Gastrocnemius medialis (tissue), 4 donors: ENCODE measurements around the gene B3GNT9. TPM values are rescaled to one million over a fixed set of nuclear protein-coding genes. Genes with fewer than 3 reads are reported as not detected.

Experiments
- ATAC-seq, 2 donors: fragments of 150-250 bp; one replicate each; pipeline ENCODE4 v1.9.1; 2016
- DNase-seq, 2 donors: peaks; one replicate each; pipeline ENCODE4 v3.0.0-alpha.2; 2019
- H3K27ac ChIP-seq, 4 donors: fragments of 200-600 bp; sonication (generic); 1 replicate in 1 of 4; 2 replicates in 3 of 4; pipeline ENCODE4 v1.5.1; 2016 to 2018; ENCODE audit warnings: mild to moderate bottlenecking in 2 of 4, moderate library complexity in 1 of 4
- H3K27me3 ChIP-seq, 3 donors: fragments of 200-600 bp; sonication (generic) in 2 of 3; 1 replicate in 1 of 3; 2 replicates in 2 of 3; pipeline versions ENCODE4 v1.5.1 to v1.6.0; 2016 to 2019; ENCODE audit warnings: mild to moderate bottlenecking in 1 of 3, moderate library complexity in 1 of 3
- H3K36me3 ChIP-seq, 2 donors: fragments of 200-600 bp; sonication (generic) in 1 of 2; one replicate each; pipeline ENCODE4 v1.5.1; 2017 to 2018
- H3K4me1 ChIP-seq, 2 donors: fragments of 200-600 bp; sonication (generic) in 1 of 2; one replicate each; pipeline ENCODE4 v1.5.1; 2016 to 2017; ENCODE audit warnings: mild to moderate bottlenecking in 2 of 2
- H3K4me3 ChIP-seq, 4 donors: fragments of 200-600 bp; sonication (generic) in 3 of 4; 1 replicate in 1 of 4; 2 replicates in 3 of 4; pipeline ENCODE4 v1.5.1; 2016 to 2019; ENCODE audit warnings: mild to moderate bottlenecking in 2 of 4
- H3K9me3 ChIP-seq, 3 donors: fragments of 200-600 bp; sonication (generic) in 2 of 3; 1 replicate in 1 of 3; 2 replicates in 2 of 3; pipeline ENCODE4 v1.5.1; 2016 to 2019
- POLR2A ChIP-seq, 2 donors: fragments of 450-650 bp; IDR thresholded peaks; one replicate each; pipeline ENCODE4 v1.6.1; 2017; ENCODE audit warnings: antibody characterized with exemption in 2 of 2, mild to moderate bottlenecking in 2 of 2, moderate library complexity in 2 of 2
- in situ Hi-C, 4 donors: fragments of 200-750 bp; cut with MboI; loops; one replicate each; pipeline versions ENCODE4 v1.15.0 to v1.8.0; 2017; ENCODE audit warnings: low sequenced_read_pairs in 4 of 4
- intact Hi-C: fragments of 100-400 bp; cut with DNase I; formaldehyde crosslinking; loops from one replicate; pipeline ENCODE4 v1.15.1; 2023; ENCODE audit warnings: low total_unique reads
- total RNA-seq, 4 donors: library from RNA; depleted of rRNA; stranded (reverse); fragments of >200 nt; gene quantifications; one replicate each; pipeline versions ENCODE4 v1.1.0 to v1.2.3, GENCODE V29; 2016
- TF ChIP-seq, protein P1 (sequence below), 5 experiments: fragments of 450-650 bp in 3 of 5; fragments of 200-600 bp in 2 of 5; sonication (generic) in 2 of 5; IDR thresholded peaks in 4 of 5; conservative IDR thresholded peaks in 1 of 5; 1 replicate in 4 of 5; 2 replicates in 1 of 5; pipeline ENCODE4 v1.5.1; 2016 to 2019; ENCODE audit warnings: antibody characterized with exemption in 5 of 5, mild to moderate bottlenecking in 3 of 5, moderate library complexity in 3 of 5

Gene B3GNT9
- total RNA-seq, 4 donors from 2014 or later = 1.5 to 3.1 (median 2.6) TPM

- H3K9me3 ChIP-seq = no peaks in the 10 kb centered on the region
- H3K4me1 ChIP-seq = peaks cover 22 to 38% of the 10 kb centered on the region in 2 donors
- intact Hi-C loops (no loop called here), in situ Hi-C loops (no loop called here)
- H3K27me3 ChIP-seq = no peaks in the 10 kb centered on the region
- TF ChIP-seq, protein P1, sequence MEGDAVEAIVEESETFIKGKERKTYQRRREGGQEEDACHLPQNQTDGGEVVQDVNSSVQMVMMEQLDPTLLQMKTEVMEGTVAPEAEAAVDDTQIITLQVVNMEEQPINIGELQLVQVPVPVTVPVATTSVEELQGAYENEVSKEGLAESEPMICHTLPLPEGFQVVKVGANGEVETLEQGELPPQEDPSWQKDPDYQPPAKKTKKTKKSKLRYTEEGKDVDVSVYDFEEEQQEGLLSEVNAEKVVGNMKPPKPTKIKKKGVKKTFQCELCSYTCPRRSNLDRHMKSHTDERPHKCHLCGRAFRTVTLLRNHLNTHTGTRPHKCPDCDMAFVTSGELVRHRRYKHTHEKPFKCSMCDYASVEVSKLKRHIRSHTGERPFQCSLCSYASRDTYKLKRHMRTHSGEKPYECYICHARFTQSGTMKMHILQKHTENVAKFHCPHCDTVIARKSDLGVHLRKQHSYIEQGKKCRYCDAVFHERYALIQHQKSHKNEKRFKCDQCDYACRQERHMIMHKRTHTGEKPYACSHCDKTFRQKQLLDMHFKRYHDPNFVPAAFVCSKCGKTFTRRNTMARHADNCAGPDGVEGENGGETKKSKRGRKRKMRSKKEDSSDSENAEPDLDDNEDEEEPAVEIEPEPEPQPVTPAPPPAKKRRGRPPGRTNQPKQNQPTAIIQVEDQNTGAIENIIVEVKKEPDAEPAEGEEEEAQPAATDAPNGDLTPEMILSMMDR (IDR thresholded peaks at IDR 0.05 in 4 of 5, conservative IDR thresholded peaks at IDR 0.05 in 1 of 5) = no peak
- no peak for TF ChIP-seq POLR2A (IDR thresholded peaks at IDR 0.05)
- DNase-seq (no peak), ATAC-seq (no peak)
- peaks cover 3 to 42% of the 10 kb centered on the region in 2 donors for H3K36me3 ChIP-seq
- peak overlapping the region in 3 of 4 donors; percentile 92 to 95 (median 93) for H3K4me3 ChIP-seq
- H3K27ac ChIP-seq = peak overlapping the region in 1 of 4 donors; percentile 88
Observed at GRCh38 chr16:67193536-67193935, 42.7 kb upstream of the B3GNT9 start.

DNA sequence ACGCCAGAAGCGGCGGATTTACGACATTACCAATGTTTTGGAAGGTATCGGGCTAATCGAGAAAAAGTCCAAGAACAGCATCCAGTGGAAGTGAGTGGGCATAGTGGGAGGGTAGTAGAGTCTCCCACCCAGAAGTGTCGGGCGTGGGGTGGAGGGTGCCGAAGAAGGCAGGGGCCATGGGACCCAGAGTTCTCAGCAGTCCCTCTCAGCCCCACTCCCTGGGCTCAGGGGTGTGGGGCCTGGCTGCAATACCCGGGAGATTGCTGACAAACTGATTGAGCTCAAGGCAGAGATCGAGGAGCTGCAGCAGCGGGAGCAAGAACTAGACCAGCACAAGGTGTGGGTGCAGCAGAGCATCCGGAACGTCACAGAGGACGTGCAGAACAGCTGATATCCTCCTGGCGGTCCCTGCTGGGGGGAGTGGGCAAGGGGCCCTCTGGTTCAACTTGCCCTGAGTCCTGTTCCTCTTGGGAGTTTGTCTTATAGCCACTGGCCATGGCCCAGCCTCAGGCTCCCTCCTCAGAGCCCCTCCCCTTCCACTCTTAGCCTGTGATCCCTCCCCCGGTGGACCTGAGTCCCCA is 42.1 kb upstream of the B3GNT9 start:
- intact Hi-C loops (loop anchor here (1.0 kb wide), 1 partner anchor 34 kb away; the partner anchor contains the start of gene TMEM208), in situ Hi-C loops (no loop called here)
- H3K4me3 ChIP-seq = peak overlapping the region; percentile 92 to 99 (median 94)
- DNase-seq = no peak
- H3K9me3 ChIP-seq = no peaks in the 10 kb centered on the region
- TF ChIP-seq, protein P1 (IDR thresholded peaks at IDR 0.05 in 4 of 5, conservative IDR thresholded peaks at IDR 0.05 in 1 of 5) = no peak
- no peak for TF ChIP-seq POLR2A (IDR thresholded peaks at IDR 0.05)
- H3K27ac ChIP-seq = peak overlapping the region; percentile 81 to 90 (median 86)
- H3K36me3 ChIP-seq = peaks cover 3 to 42% of the 10 kb centered on the region in 2 donors
- H3K4me1 ChIP-seq = peaks cover 22 to 31% of the 10 kb centered on the region in 2 donors
- no peak for ATAC-seq
- H3K27me3 ChIP-seq = no peaks in the 10 kb centered on the region

GRCh38 chr16:67191995-67192681 is 41.3 kb upstream of the B3GNT9 start, which contains the start of gene E2F4:
E2F4 (plus strand) TSS chr16:67192155; CDS start chr16:67192228, 73 bp downstream.
- TF ChIP-seq, protein P1 (IDR thresholded peaks at IDR 0.05 in 4 of 5, conservative IDR thresholded peaks at IDR 0.05 in 1 of 5) = peak in 1 of 5 experiments; percentile 18
- peak; percentile 81 to 88 for TF ChIP-seq POLR2A (IDR thresholded peaks at IDR 0.05)
- H3K36me3 ChIP-seq = peaks cover 3 to 36% of the 10 kb centered on the region in 2 donors
- intact Hi-C loops = loop anchor here (1.0 kb wide), 1 partner anchor 35 kb away; the partner anchor contains the start of gene TMEM208
- DNase-seq = peak; percentile 86 to 87
- in situ Hi-C loops = no loop called here
- no peaks in the 10 kb centered on the region for H3K27me3 ChIP-seq
- no peaks in the 10 kb centered on the region for H3K9me3 ChIP-seq
- H3K4me1 ChIP-seq = peaks cover 22 to 30% of the 10 kb centered on the region in 2 donors
- peak within 1 kb of the TSS; percentile 81 to 90 (median 86) for H3K27ac ChIP-seq
- H3K4me3 ChIP-seq = peak within 1 kb of the TSS; percentile 92 to 99 (median 94)
- ATAC-seq = peak; percentile 92 to 93

- TF ChIP-seq, protein P1 (IDR thresholded peaks at IDR 0.05 in 4 of 5, conservative IDR thresholded peaks at IDR 0.05 in 1 of 5) = no peak
- TF ChIP-seq POLR2A (IDR thresholded peaks at IDR 0.05) = no peak
- intact Hi-C loops (no loop called here), in situ Hi-C loops (no loop called here)
- Histone ChIP-seq H3K36me3 (peaks cover 0 to 30% of the 10 kb centered on the region in 2 donors), H3K4me1 (peaks cover 22 to 30% of the 10 kb centered on the region in 2 donors), H3K27me3 (no peaks in the 10 kb centered on the region), H3K27ac (peak overlapping the region; percentile 28 to 90 (median 57)), H3K9me3 (no peaks in the 10 kb centered on the region), H3K4me3 (peak overlapping the region; percentile 40 to 99 (median 94))
- ATAC-seq = no peak
- DNase-seq = no peak
Observed at GRCh38 chr16:67191411-67191994, 40.7 kb upstream of the B3GNT9 start.
